NCI-H748 (cell line): ENCODE data around the gene MAP2K7.
A peak's percentile ranks its signal among the peaks of the same experiment; 100 is the strongest.
"Not testable (repeated sequence)": the region's sequence is repeated elsewhere in the genome, so short reads cannot be mapped to it uniquely, and the experiment has no call there.

Experiments used
- DNase-seq: peaks from one replicate; lab custom pipeline; 2025; ENCODE audit not compliant: unreplicated experiment; lab: John Stamatoyannopoulos, UW

The MAP2K7 gene

DNA sequence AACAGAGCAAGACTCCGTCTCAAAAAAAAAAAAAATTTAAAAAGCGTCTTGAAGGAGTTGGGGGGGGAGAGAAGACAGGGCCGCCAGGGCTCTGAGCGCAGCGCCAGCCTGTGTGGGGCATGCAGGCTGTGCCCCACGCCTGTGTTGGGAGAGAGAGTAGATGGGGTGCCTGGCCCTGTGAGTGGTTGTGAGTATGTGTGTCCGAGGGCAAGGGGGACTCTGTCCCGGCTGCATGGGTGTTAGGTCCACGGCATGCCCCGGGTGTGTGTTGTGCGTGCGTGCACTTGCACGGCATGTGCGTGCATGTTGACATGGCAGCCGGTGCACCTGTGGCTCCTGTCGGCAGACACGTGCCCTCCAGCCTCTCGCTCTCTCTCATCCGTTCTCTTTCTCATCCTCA is 3.4 kb downstream of the MAP2K7 start:
- DNase-seq: no peak

DNA sequence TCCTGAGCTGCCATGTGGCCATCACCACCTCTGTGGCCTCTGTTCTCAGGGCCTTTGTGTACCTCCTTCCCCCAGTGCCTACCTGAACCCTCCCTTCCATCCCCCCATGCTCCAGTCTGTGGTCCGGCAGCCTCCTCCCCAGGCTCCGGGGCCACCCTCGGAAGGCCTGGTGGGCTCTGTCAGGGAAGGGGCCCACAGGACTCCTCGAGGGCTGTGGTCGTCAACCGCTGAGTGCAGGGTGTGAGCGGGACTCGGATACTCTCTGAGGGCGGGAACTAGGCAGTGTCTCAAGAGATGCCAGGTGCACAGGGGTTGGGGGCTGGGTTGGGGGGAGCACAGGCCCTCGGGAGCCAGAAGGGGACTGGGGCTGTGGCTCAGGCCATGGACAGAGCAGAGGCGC is 3.9 kb downstream of the MAP2K7 start:
- DNase-seq: no peak

DNA sequence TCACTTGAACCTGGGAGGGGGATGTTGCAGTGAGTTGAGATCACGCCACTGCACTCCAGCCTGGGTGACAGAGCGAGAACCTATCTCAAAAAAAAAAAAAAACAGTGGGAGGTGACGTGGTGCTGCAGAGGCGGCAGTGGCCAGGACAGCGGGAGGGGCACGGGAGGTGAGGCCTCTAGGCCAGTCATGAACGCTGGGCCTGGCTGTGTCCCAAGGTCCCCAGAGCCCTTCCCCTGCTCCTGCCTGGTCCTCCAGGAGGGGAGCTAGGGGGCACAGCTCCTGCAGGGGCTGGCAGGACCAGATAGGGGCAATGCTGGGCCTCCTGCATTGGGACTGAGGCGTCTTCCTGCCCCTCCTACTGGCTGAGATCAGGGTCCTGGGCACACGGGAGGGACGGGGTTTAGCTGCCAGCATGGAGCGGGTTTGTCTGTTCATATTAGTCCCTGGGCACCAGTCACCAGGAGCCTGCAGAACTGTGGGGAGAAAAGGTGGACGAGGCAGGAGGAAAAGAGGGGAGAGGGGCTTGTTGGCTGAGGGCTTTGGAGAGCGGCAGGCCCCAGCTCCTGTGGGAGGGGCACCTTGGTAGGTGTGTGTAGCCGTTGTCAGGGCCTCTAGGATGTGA is 4.5 kb downstream of the MAP2K7 start:
- DNase-seq: no peak

DNA sequence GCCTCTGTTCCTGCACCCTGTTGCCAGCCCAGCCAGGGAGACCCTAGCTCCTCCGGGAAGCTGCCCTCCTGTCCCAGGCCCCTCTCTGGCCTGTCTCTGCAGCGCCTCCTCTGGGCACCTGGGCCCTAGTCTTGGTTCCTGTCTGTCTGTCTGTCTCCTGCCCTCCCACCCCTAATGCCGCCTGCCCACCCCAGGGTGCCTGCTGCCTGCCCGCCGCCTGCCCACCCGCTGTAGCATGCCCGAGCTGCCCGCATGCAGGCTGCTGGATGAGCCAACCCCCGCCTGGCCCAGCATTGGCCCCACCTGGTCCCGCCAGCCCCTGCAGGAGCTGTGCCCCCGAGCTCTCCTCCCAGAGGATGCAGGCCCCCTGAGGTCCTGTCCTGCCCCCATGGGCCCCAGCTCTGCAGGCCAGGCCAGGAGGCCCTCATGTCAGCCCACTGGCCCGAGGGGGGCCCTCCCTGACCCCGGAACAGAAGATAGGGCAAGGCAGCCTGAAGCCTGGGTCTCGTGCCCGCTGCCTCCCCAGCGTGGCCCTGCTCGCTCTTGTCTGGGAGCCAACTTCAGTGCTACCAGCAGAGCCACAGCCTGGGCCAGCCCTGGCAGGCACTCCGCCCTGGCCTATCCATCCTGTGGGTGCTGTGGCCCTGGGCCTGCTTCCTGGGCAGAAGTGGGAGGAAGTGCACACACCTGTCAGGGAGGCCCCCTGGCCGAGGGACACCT is 5.2 kb downstream of the MAP2K7 start:
- no peak for DNase-seq

DNA sequence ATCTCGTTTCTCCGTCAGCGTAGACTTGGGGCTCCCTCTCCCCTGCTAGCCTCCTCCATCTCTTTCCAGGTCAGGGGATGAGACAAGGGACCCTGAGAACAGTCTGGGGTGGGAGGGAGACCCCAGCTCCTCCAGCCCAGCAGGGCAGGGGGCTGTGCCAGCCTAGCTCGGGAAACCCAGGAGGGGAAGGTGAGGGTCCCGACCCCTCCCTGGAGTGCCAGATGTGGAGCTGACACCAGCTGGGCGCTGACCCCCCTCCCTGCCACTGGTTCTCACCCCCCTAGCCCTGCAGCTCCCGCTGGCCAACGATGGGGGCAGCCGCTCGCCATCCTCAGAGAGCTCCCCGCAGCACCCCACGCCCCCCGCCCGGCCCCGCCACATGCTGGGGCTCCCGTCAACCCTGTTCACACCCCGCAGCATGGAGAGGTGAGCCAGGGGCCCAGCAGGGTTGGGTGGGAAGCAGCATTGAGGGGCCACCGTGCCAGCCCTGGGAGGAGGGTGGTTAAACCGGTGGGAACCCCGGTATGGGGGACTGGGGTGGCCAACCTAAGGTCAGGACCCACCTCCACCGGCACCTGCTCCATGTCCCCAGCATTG is 5.9 kb downstream of the MAP2K7 start:
- no peak for DNase-seq

DNA sequence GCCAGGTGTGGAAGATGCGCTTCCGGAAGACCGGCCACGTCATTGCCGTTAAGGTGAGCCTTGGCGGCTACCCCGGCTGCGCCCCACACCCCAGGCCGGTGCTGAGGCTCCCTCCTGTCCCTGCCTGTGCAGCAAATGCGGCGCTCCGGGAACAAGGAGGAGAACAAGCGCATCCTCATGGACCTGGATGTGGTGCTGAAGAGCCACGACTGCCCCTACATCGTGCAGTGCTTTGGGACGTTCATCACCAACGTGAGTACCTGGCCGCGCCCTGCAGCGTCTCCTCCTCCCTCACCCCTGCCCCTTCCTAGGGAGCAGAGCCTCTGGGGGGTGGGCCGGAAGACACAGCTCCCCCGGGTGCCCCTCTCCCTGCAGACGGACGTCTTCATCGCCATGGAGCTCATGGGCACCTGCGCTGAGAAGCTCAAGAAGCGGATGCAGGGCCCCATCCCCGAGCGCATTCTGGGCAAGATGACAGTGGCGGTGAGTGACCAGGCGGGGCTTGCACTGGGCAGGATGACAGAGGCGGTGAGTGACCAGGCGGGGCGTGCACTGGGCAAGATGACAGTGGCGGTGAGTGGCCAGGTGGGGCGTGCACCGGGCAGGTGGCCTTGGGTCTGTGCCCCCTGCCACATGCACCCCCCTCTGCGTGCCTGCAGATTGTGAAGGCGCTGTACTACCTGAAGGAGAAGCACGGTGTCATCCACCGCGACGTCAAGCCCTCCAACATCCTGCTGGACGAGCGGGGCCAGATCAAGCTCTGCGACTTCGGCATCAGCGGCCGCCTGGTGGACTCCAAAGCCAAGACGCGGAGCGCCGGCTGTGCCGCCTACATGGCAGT is 6.9 kb downstream of the MAP2K7 start:
- DNase-seq: no peak

DNA sequence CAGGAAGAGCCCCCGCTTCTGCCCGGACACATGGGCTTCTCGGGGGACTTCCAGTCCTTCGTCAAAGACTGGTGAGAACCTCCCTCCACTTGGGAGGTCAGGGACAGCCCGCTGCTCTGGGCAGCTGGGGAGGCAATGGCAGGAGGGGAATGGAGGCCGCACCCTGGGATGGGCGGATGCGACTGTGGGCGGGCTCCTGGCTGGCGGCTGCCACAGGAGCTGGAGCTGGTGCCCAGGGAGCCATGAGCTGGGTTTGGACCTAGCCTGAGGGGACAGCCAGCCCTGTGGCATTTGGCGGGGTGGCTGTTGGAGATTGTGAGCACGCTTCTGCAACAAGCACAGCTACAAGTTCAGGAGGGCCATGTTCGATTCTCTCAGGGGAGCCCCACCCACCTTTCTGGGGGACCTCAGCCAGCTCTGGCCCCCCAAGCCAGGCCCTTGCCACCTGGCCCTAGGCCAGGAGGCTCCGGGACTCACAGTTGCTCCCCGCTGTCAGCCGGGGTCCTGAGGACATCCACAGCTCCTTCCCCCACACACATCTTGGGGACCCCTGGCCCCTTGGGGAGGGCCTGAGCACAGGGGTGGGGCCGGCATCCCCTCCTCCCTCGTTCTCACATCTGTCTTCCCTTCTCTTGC is 7.9 kb downstream of the MAP2K7 start:
- DNase-seq: no peak

DNA sequence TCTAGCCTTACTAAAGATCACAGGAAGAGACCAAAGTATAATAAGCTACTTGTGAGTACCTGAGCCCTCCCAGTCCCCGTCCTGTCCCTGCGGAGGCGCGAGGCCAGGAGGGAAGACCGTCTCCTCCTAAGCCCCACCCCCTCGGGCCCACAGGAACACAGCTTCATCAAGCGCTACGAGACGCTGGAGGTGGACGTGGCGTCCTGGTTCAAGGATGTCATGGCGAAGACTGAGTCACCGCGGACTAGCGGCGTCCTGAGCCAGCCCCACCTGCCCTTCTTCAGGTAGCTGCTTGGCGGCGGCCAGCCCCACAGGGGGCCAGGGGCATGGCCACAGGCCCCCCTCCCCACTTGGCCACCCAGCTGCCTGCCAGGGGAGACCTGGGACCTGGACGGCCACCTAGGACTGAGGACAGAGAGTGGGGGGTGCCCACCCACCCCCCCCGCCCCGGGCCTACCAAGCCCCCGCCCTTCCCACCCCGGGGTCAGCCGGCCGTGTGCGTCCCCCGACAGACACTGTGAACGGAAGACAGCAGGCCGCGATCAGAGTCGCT is 8.5 kb downstream of the MAP2K7 start:
- no peak for DNase-seq

DNA sequence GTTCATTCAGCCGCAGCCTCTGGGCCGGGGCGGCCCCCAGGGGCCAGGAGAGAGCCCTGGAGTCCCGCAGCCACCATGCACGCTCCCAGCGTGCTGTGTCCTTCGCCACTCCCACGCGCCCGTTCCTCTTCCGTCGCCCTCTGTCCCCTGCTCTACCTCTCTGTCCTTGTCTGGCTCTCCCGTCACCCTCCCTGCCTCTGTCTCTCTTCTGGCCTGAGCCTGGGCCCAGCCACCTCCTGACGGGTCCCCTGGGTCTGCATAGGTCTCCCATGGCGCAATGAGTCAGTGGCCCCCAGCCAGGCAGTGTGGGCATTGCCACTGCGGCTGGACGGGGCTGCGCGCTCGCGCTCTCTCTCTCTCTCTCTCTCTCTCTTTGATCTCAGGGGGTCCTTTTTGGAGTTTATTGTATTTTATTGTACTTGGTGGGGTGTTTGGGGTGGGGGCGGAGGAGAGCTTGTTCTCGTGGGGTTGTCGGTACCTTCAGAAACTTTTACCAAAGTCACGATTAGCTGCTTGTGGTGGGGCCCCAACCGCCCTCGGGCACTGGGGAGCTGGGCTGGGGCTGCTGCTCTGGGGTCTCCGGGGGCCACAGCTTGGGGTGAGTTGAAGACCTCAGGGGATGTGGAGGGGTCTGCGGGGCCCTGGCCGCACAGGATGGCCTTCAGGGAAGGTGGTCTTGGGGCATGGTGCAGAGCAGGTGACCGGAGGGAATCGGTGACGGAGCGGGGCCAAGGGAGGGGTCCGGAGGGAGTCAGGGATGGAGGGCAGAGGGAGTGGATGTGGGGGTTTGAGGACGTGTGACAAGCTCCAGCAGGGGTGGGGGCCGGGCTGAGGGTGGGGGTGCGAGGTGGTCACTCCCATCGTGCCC is 9.3 kb downstream of the MAP2K7 start:
- no peak for DNase-seq

DNA sequence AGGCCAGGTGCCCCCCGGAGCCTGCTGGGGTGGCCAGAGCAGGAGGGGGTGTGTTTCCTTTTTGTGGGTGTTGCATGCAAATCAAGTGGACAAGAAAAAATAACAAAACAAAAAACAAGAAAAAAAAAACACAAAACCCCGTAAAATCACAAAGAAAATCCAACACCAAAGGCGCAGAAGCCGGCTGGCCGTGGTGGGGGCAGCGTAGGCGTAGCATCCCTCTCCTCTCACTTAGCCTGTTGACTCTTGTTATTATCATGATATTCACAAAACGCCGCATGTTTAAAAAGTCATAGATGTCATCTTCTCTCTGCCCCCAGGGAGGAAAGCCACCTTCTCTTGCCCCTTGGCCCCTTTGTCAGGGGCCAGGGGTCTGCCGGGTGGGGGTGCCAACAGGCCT is 10.0 kb downstream of the MAP2K7 start:
- DNase-seq: no peak

DNA sequence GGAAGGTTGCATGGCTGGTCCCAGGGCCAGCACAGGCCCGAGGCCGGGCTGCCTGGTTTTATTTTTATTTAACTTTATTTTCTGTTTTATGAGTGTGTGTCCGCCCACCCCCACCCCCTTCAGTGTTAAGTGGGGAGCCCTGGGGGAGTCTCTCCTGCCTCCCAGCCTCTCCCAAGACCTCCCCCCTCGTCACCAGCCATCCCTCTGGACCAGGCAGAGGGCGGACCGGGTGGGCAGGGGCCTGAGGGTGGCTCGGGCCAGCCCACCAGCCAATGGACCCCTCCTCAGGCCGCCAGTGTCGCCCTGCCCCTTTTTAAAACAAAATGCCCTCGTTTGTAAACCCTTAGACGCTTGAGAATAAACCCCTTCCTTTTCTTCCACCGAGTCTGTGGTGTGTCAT is 10.4 kb downstream of the MAP2K7 start:
- DNase-seq: no peak

DNA sequence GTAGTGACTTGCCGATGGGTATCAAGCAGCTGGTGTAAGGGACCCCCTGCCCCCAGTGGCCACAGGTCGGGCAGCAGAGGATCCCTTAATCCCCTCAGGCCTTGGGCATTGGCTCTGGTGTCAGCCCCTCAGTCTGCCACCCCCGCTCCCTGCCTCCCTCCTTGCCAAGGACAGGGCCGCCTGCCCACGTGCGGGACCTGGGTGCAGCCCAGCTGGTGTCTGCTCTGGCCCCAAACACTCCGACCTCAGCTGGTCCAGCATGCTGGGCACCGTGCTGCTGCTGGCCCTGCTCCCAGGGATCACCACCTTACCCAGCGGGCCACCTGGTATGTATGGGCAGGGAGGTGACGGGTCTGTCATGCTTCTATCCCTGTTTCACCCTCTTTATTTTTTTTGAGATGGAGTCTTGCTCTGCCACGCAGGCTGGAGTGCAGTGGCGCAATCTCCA is 10.9 kb downstream of the MAP2K7 start, which contains the start of gene TGFBR3L:
Gene TGFBR3L (plus strand): TSS at position 233 of the 448 bp plus-strand sequence.
- DNase-seq: no peak

DNA sequence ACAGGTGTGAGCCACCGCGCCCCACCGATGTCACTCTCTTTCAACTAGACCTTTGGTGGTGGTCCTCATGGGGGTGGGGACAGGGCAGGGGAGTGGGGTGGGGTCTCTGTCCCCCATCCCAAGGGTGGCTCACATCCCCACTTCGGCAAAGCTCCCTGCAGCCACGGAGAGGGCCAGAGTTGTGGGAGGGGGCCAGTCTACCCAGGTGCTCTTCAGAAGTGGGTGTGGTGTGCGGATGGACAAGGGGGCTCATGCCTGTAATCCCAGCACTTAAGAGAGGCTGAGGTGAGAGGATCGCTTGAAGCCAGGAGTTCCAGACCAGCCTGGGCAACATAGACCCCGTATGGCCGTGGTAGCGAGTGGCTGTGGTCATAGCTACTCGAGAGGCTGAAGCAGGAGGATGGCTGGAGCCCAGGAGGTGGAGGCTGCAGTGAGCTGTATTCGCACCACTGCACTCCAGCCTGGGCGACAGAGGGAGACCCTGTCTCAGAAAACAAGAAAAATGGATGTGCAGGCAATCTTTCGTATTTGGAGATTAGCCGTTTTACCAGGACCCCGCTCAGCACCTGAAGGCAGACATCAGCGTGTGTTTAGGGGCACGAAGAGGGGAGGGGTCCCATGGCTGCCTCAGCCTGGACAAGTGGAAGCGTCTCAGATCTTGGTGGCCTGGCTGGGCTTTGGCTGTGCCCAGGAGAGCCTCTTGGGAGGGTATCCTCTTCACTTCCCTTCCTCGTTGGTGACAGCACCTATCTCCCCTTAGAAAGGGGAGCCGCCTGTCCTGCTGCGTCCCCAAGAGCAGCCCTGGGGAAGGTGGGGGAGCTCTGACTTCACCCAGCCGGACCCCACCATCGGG is 11.8 kb downstream of the MAP2K7 start:
- no peak for DNase-seq

DNA sequence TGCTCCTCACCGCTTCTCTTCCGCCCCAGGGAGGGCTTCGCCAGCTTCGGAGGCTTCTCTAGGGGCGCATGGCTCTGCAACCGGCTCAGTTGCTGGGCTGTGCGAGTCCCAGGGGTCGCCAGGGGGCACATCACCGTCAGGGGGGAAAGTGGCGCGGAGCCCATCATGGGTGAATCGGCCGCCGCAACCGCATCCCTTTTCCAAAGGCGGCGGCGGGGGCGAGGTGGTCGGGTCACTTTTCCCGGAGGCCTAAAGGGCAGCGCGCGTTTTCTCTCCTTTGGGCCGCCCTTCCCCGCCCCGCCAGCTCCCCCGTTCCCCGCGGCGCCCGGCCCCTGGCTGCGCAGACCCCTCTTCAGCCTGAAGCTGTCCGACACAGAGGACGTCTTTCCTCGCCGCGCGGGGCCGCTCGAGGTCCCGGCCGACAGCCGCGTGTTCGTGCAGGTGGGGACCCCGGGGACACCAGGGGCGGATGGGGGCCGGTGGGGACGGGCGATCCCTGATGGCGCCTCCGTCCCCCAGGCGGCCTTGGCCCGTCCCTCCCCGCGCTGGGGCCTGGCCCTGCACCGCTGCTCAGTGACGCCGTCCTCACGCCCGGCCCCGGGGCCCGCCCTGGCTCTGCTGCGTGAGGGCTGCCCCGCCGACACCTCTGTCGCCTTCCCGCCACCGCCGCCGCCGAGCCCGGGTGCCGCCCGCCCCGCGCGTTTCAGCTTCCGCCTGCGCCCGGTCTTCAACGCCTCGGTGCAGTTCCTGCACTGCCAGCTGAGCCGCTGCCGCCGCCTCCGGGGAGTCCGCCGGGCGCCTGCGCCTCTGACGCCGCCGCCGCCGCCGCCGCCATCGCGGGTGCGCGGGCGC is 12.7 kb downstream of the MAP2K7 start:
- peak; percentile 41 for DNase-seq

DNA sequence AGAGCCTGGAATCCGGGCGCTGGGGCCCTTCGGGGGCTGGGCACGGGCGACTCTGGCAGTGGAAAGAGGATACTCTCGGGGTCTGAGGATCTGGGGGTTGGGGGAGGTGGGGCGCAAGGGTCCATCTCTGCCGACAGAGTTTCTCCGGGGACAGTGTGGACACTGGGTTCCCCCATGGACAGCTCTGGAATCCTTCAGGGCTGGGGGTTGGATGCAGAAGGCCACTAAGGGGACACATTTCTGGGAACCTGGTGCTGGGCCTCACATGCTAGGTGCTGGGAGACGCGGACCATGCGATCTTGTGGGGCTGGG is 13.2 kb downstream of the MAP2K7 start:
- DNase-seq: peak; percentile 23

DNA sequence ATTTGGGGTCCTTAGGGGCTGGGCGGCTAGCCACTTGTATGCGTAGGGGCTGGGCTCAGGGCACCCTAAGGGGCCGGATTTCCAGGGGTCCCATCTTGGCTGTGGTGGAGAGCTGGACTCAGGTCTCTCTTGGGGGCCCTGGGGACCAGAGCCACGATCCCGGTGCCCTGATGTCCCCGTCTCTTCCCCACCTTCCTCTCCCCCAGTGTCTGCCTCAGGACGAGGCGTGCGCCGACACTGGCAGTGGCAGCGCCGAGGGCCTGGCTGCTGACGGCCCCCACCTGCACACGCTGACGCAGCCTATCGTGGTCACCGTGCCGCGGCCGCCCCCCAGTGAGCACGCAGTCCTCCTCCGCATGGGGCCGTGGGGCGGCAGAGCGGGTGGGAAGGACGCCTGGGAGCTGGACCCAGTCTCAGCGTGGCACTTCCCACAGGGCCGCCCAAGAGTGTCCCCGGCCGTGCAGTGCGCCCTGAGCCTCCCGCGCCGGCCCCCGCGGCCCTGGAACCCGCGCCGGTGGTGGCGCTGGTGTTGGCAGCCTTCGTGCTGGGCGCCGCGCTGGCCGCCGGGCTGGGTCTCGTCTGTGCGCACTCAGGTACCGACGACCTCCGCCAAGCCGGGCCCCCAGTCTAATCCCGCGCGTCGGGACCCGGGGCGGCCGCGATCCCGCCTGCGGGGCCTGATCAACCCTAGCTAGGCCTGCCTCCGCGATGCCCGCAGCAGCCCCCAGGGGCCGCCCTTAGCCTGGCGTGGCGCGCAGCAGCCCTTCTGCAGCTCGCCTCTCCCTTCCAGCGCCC is 13.8 kb downstream of the MAP2K7 start:
- DNase-seq: peak; percentile 67

DNA sequence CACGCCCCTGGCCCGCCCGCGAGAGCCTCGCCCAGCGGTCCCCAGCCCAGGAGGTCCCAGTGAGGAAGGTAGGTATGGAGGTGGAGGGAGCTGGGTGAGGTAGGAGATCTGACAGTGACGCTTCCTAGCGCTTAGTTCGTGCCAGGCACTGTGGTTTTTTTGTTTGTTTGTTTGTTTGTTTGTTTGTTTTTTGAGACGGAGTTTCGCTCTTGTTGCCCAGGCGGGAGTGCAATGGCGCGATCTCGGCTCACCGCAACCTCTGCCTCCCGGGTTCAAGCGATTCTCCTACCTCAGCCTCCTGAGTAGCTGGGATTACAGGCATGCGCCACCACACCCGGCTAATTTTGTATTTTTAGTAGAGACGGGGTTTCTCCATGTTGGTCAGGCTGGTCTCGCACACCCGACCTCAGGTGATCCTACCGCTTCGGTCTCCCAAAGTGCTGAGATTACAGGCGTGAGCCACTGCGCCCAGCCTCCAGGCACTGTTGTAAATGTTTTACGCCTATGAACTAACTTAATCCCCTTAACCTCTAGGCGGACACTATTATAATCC is 14.5 kb downstream of the MAP2K7 start:
- not testable (repeated sequence) for DNase-seq
